IPS DF 4.7 (cell line): Measurements from ENCODE around the gene MAP4.
"Not testable (repeated sequence)": the region's sequence is repeated elsewhere in the genome, so short reads cannot be mapped to it uniquely, and the experiment has no call there.

Source experiments
- DNase-seq: peaks from one replicate; pipeline ENCODE4 v3.0.0-alpha.2; 2013; ENCODE audit warnings: low spot score; ENCODE audit errors: extremely low read depth

The MAP4 gene

GRCh38 chr3:47897954-47898353 is 118.3 kb downstream of the MAP4 start:
- DNase-seq = no peak

GRCh38 chr3:47896736-47897135 is 119.5 kb downstream of the MAP4 start:
- no peak for DNase-seq

GRCh38 chr3:47895241-47895640 is 121.0 kb downstream of the MAP4 start:
- no peak for DNase-seq

GRCh38 chr3:47892286-47893040 is 123.8 kb downstream of the MAP4 start:
- no peak for DNase-seq

- DNase-seq = no peak
These were observed 124.6 kb downstream of the MAP4 start for GRCh38 chr3:47891613-47892005.

GRCh38 chr3:47890828-47891612 is 125.2 kb downstream of the MAP4 start:
- DNase-seq = no peak

- no peak for DNase-seq
These were observed 125.9 kb downstream of the MAP4 start for GRCh38 chr3:47890126-47890827.

- no peak for DNase-seq
These were observed 127.0 kb downstream of the MAP4 start for GRCh38 chr3:47888986-47889757.

GRCh38 chr3:47887991-47888390 is 128.2 kb downstream of the MAP4 start:
- not testable (repeated sequence) for DNase-seq

GRCh38 chr3:47885168-47885567 is 131.0 kb downstream of the MAP4 start:
- no peak for DNase-seq

- no peak for DNase-seq
These were observed 131.6 kb downstream of the MAP4 start for GRCh38 chr3:47884603-47885002.

GRCh38 chr3:47882338-47882737 is 133.9 kb downstream of the MAP4 start:
- DNase-seq = no peak

GRCh38 chr3:47877719-47878118 is 138.5 kb downstream of the MAP4 start:
- DNase-seq = no peak

GRCh38 chr3:47877290-47877689 is 138.9 kb downstream of the MAP4 start:
- DNase-seq = no peak

- DNase-seq = no peak
These were observed 141.3 kb downstream of the MAP4 start for GRCh38 chr3:47874913-47875312.

GRCh38 chr3:47874438-47874837 is 141.8 kb downstream of the MAP4 start:
- no peak for DNase-seq

GRCh38 chr3:47872916-47873315 is 143.3 kb downstream of the MAP4 start:
- DNase-seq = no peak

GRCh38 chr3:47871389-47871788 is 144.8 kb downstream of the MAP4 start:
- no peak for DNase-seq

GRCh38 chr3:47870702-47871260 is 145.4 kb downstream of the MAP4 start:
- DNase-seq = no peak

GRCh38 chr3:47870156-47870555 is 146.1 kb downstream of the MAP4 start:
- no peak for DNase-seq

GRCh38 chr3:47868306-47868705 is 147.9 kb downstream of the MAP4 start:
- DNase-seq = no peak
